DOHH2 (cell line): Measurements from ENCODE around the gene SPATA2.

Experiments
- H3F3A ChIP-seq: fragments of 200-600 bp; sonication (generic), shearing (Covaris generic); 2 replicates; pipeline ENCODE4 v1.6.0; 2016; ENCODE audit warnings: antibody characterized with exemption, mild to moderate bottlenecking; ENCODE audit not compliant: control insufficient read depth, insufficient read depth
- H3K27ac ChIP-seq: fragments of 200-600 bp; sonication (generic); 2 replicates; pipeline ENCODE4 v1.5.1; 2014; ENCODE audit warnings: low read depth, mild to moderate bottlenecking, low read length, moderate library complexity
- H3K27me3 ChIP-seq: fragments of 200-600 bp; sonication (generic); 2 replicates; pipeline ENCODE4 v1.6.1; 2014; ENCODE audit warnings: mild to moderate bottlenecking, low read length, mixed read lengths; ENCODE audit not compliant: control insufficient read depth
- H3K36me3 ChIP-seq: fragments of 200-600 bp; sonication (generic); 2 replicates; pipeline ENCODE4 v1.6.1; 2014; ENCODE audit warnings: mild to moderate bottlenecking, low read length, moderate library complexity, mixed read lengths; ENCODE audit not compliant: control insufficient read depth
- H3K4me1 ChIP-seq: fragments of 200-600 bp; sonication (generic); 2 replicates; pipeline ENCODE4 v1.6.1; 2014; ENCODE audit warnings: mild to moderate bottlenecking, low read length, mixed read lengths; ENCODE audit not compliant: control insufficient read depth
- H3K4me2 ChIP-seq: fragments of 200-600 bp; sonication (generic); 2 replicates; pipeline ENCODE4 v1.6.0; 2014; ENCODE audit warnings: mild to moderate bottlenecking, low read length, moderate library complexity
- H3K4me3 ChIP-seq: fragments of 200-600 bp; sonication (generic); 2 replicates; pipeline ENCODE4 v1.5.1; 2014; ENCODE audit warnings: mild to moderate bottlenecking, low read length, mixed read lengths
- H3K79me2 ChIP-seq: fragments of 200-600 bp; sonication (generic); 2 replicates; pipeline ENCODE4 v1.6.1; 2014; ENCODE audit warnings: mild to moderate bottlenecking, low read length, mixed read lengths; ENCODE audit not compliant: control insufficient read depth
- H3K9me2 ChIP-seq: fragments of 200-600 bp; sonication (generic); replicated peaks from 2 replicates; pipeline ENCODE4 v1.6.1; 2014; ENCODE audit warnings: mild to moderate bottlenecking, low read length, mixed read lengths; ENCODE audit not compliant: control insufficient read depth
- H3K9me3 ChIP-seq: fragments of 200-600 bp; sonication (generic); 2 replicates; pipeline ENCODE4 v1.6.1; 2014; ENCODE audit warnings: antibody characterized with exemption, low read length, mixed read lengths; ENCODE audit not compliant: control insufficient read depth, insufficient read depth
- H4K20me1 ChIP-seq: fragments of 200-600 bp; sonication (generic); 2 replicates; pipeline ENCODE4 v1.6.0; 2014; ENCODE audit warnings: low read depth, mild to moderate bottlenecking, antibody characterized with exemption, low read length, moderate library complexity; ENCODE audit not compliant: control insufficient read depth, insufficient read depth
- CTCF ChIP-seq: fragments of 200-600 bp; sonication (generic); IDR thresholded peaks from one replicate; pipeline ENCODE4 v1.5.1; 2014; ENCODE audit warnings: antibody characterized with exemption, mild to moderate bottlenecking, low read depth, low read length; ENCODE audit not compliant: poor library complexity, severe bottlenecking
- EZH2phosphoT487 ChIP-seq: fragments of 200-600 bp; sonication (generic); IDR thresholded peaks from 2 replicates; pipeline ENCODE4 v1.6.1; 2017; ENCODE audit warnings: borderline replicate concordance, mild to moderate bottlenecking, antibody characterized with exemption, low read length, moderate library complexity, mixed read lengths

Gene SPATA2

GRCh38 chr20:49913399-49914047 lies 1.8 kb downstream of the SPATA2 start:
- peaks cover 11% of the 10 kb centered on the region for H3K36me3 ChIP-seq
- peaks cover 3% of the 10 kb centered on the region; the same call in 1 of the 2 replicates for H3F3A ChIP-seq
- no peaks in the 10 kb centered on the region for H3K27me3 ChIP-seq
- peak overlapping the region; percentile 87 for H3K4me3 ChIP-seq
- no peak overlapping the region for H3K27ac ChIP-seq
- peak overlapping the region; percentile 92 for H3K4me2 ChIP-seq
- TF ChIP-seq CTCF (no peak), EZH2phosphoT487 (no peak)
- H4K20me1 ChIP-seq = peaks cover 17% of the 10 kb centered on the region
- H3K9me3 ChIP-seq = no peaks in the 10 kb centered on the region
- H3K4me1 ChIP-seq = peaks cover 23% of the 10 kb centered on the region
- H3K9me2 ChIP-seq = no peaks in the 10 kb centered on the region
- peaks cover 74% of the 10 kb centered on the region for H3K79me2 ChIP-seq

- Histone ChIP-seq H3K4me1 (peaks cover 17% of the 10 kb centered on the region), H3K27ac (no peak overlapping the region), H3F3A (no peaks in the 10 kb centered on the region), H3K36me3 (peaks cover 31% of the 10 kb centered on the region), H3K4me3 (no peak overlapping the region), H3K9me2 (no peaks in the 10 kb centered on the region), H3K27me3 (no peaks in the 10 kb centered on the region), H3K79me2 (peaks cover 64% of the 10 kb centered on the region), H4K20me1 (peaks cover 17% of the 10 kb centered on the region), H3K4me2 (no peak overlapping the region), H3K9me3 (no peaks in the 10 kb centered on the region)
- TF ChIP-seq EZH2phosphoT487 (no peak), CTCF (no peak)
Measured at GRCh38 chr20:49910340-49910706, 5.0 kb downstream of the SPATA2 start.

- TF ChIP-seq CTCF = no peak
- no peaks in the 10 kb centered on the region for H3K9me2 ChIP-seq
- H3K9me3 ChIP-seq = no peaks in the 10 kb centered on the region
- H3F3A ChIP-seq = no peaks in the 10 kb centered on the region
- no peak overlapping the region for H3K27ac ChIP-seq
- no peak overlapping the region for H3K4me3 ChIP-seq
- H3K4me2 ChIP-seq = no peak overlapping the region
- peaks cover 17% of the 10 kb centered on the region for H3K4me1 ChIP-seq
- H4K20me1 ChIP-seq = peaks cover 16% of the 10 kb centered on the region
- no peaks in the 10 kb centered on the region for H3K27me3 ChIP-seq
- peaks cover 58% of the 10 kb centered on the region for H3K79me2 ChIP-seq
- peaks cover 37% of the 10 kb centered on the region for H3K36me3 ChIP-seq
Measured at GRCh38 chr20:49909499-49910339, 5.6 kb downstream of the SPATA2 start.
